Measurements from ENCODE around the gene NLRP13.

GRCh38 chr19:55907286-55907685, 24.9 kb downstream of the NLRP13 start:
- no peak for TF ChIP-seq SIN3A (IDR thresholded peaks at IDR 0.05; ENCODE audit: low read depth)
- no peak for TF ChIP-seq CTCF (IDR thresholded peaks at IDR 0.05 in 2 of 3, conservative IDR thresholded peaks at IDR 0.05 in 1 of 3; ENCODE audit: borderline replicate concordance in 1 of 3, insufficient read depth in 1 of 3, low read depth in 2 of 3, low read length in 2 of 3)
- TF ChIP-seq ZFX (IDR thresholded peaks at IDR 0.05) = no peak
- TF ChIP-seq ATF3 (IDR thresholded peaks at IDR 0.05) = no peak
- TF ChIP-seq RAD21 (IDR thresholded peaks at IDR 0.05; ENCODE audit: low read depth) = no peak
- no peak for TF ChIP-seq ZNF274 (IDR thresholded peaks at IDR 0.05; ENCODE audit: low read depth, low read length)
- no peak for TF ChIP-seq POLR2A (IDR thresholded peaks at IDR 0.05; ENCODE audit: borderline replicate concordance, extremely low read depth, insufficient read depth, insufficient read length)
- TF ChIP-seq FOSL1 (IDR thresholded peaks at IDR 0.05; ENCODE audit: low read depth) = no peak
